GM12874 (cell line): ENCODE data around the gene DTWD1.

ENCODE experiments used
- CTCF ChIP-seq: IDR thresholded peaks from 2 replicates; pipeline ENCODE4 v1.5.1; 2011; ENCODE audit warnings: low read depth, mild to moderate bottlenecking, control low read depth, low read length, moderate library complexity; ENCODE audit not compliant: insufficient read depth

Gene DTWD1

GRCh38 chr15:49625460-49626036, 4.7 kb downstream of the DTWD1 start:
- TF ChIP-seq CTCF = no peak

GRCh38 chr15:49627407-49627877, 6.6 kb downstream of the DTWD1 start:
- no peak for TF ChIP-seq CTCF

GRCh38 chr15:49628379-49628778, 7.5 kb downstream of the DTWD1 start:
- TF ChIP-seq CTCF = no peak

GRCh38 chr15:49637857-49638256, 17.0 kb downstream of the DTWD1 start:
- no peak for TF ChIP-seq CTCF

- no peak for TF ChIP-seq CTCF
These were observed 23.5 kb downstream of the DTWD1 start for GRCh38 chr15:49644364-49644794.

- TF ChIP-seq CTCF = no peak
These were observed 24.4 kb downstream of the DTWD1 start for GRCh38 chr15:49645277-49645676.

- TF ChIP-seq CTCF = no peak
These were observed 25.1 kb downstream of the DTWD1 start for GRCh38 chr15:49645941-49646340.
